Measurements from ENCODE around the gene ST3GAL5. TPM values are rescaled to one million over a fixed set of nuclear protein-coding genes. Genes with fewer than 3 reads are reported as not detected.

ST3GAL5 gene
- total RNA-seq, 1 donor from 2014 or later: 46.5 TPM

DNA sequence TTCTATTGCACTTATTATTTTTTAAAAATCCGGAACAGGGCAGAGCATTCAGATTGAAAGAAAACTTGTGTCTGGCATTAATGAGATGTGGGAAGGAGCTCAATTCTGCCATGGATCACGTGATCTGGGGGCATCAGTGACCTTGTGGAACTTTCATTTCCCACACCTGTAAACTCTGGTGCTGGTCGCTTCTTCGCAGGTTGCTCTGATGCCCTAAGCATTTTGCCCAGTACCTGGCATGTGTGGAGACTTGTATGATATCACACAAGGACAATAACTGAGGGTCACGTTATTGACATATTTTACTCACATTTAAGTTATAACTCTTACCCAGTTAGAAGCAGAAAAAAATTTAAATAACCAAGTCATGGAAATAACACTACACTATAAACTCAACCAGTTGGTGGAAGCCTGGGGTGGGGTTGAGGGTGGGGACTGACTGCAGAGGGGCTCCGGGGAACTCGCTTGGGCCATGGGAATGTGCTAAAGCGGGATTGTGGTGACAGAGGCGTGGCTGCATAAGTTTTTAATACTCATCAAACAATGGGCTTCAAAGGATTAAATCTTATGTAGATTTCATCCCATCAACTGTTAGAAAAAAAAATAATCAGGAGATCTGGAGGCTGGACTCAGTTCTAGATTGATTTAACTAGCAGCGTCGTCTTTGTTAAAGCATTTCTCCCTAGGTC, 36.5 kb downstream of the ST3GAL5 start:
- peaks cover 9% of the 10 kb centered on the region for H3K36me3 Mint-ChIP-seq (ENCODE audit: unreplicated experiment)
- DNase-seq: no peak
- TF ChIP-seq, protein P1, sequence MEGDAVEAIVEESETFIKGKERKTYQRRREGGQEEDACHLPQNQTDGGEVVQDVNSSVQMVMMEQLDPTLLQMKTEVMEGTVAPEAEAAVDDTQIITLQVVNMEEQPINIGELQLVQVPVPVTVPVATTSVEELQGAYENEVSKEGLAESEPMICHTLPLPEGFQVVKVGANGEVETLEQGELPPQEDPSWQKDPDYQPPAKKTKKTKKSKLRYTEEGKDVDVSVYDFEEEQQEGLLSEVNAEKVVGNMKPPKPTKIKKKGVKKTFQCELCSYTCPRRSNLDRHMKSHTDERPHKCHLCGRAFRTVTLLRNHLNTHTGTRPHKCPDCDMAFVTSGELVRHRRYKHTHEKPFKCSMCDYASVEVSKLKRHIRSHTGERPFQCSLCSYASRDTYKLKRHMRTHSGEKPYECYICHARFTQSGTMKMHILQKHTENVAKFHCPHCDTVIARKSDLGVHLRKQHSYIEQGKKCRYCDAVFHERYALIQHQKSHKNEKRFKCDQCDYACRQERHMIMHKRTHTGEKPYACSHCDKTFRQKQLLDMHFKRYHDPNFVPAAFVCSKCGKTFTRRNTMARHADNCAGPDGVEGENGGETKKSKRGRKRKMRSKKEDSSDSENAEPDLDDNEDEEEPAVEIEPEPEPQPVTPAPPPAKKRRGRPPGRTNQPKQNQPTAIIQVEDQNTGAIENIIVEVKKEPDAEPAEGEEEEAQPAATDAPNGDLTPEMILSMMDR (IDR thresholded peaks at IDR 0.05; ENCODE audit: partially characterized antibody, unreplicated experiment): no peak
- peaks cover 4% of the 10 kb centered on the region for H3K9me3 Mint-ChIP-seq (ENCODE audit: unreplicated experiment)
- H3K4me3 Mint-ChIP-seq (ENCODE audit: unreplicated experiment): no peak overlapping the region
- no peak overlapping the region for H3K27ac Mint-ChIP-seq (ENCODE audit: unreplicated experiment)
- H3K27me3 Mint-ChIP-seq (ENCODE audit: unreplicated experiment): peaks cover 2% of the 10 kb centered on the region
- H3K4me1 Mint-ChIP-seq (ENCODE audit: low read depth, unreplicated experiment): no peaks in the 10 kb centered on the region

GRCh38 chr2:85851253-85852151, 37.3 kb downstream of the ST3GAL5 start:
- Mint-ChIP-seq H3K9me3 (ENCODE audit: unreplicated experiment) (peaks cover 4% of the 10 kb centered on the region), H3K27ac (ENCODE audit: unreplicated experiment) (no peak overlapping the region), H3K27me3 (ENCODE audit: unreplicated experiment) (peaks cover 2% of the 10 kb centered on the region), H3K4me1 (ENCODE audit: low read depth, unreplicated experiment) (no peaks in the 10 kb centered on the region), H3K36me3 (ENCODE audit: unreplicated experiment) (peaks cover 9% of the 10 kb centered on the region), H3K4me3 (ENCODE audit: unreplicated experiment) (no peak overlapping the region)
- DNase-seq: no peak
- TF ChIP-seq, protein P1 (IDR thresholded peaks at IDR 0.05; ENCODE audit: partially characterized antibody, unreplicated experiment): no peak

DNA sequence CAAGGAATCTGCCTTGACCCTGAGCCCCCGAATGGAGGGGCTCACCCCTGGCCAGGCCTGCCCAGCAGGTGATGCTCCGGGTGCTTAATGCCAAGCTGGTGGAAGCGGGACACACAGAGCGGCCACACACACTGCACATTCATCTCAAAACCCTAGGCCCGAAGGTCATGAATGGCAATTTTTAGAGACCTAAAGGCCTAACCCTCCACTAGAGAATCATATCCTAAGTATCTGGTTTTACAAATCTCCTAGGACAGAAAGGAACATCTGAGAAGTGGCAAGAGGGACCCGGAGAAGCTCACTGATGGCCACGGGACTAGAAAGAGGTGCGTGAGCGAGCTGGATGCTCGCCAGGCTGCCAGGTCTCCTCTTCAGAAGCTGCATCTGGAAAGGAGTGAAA, 38.3 kb downstream of the ST3GAL5 start:
- Mint-ChIP-seq H3K9me3 (ENCODE audit: unreplicated experiment) (peaks cover 4% of the 10 kb centered on the region), H3K36me3 (ENCODE audit: unreplicated experiment) (peaks cover 5% of the 10 kb centered on the region), H3K27me3 (ENCODE audit: unreplicated experiment) (peaks cover 2% of the 10 kb centered on the region), H3K4me3 (ENCODE audit: unreplicated experiment) (no peak overlapping the region), H3K4me1 (ENCODE audit: low read depth, unreplicated experiment) (no peaks in the 10 kb centered on the region), H3K27ac (ENCODE audit: unreplicated experiment) (no peak overlapping the region)
- no peak for DNase-seq
- TF ChIP-seq, protein P1 (IDR thresholded peaks at IDR 0.05; ENCODE audit: partially characterized antibody, unreplicated experiment): no peak

GRCh38 chr2:85847051-85847588, 41.7 kb downstream of the ST3GAL5 start:
- Mint-ChIP-seq H3K27ac (ENCODE audit: unreplicated experiment) (no peak overlapping the region), H3K9me3 (ENCODE audit: unreplicated experiment) (no peaks in the 10 kb centered on the region), H3K36me3 (ENCODE audit: unreplicated experiment) (peaks cover 2% of the 10 kb centered on the region), H3K27me3 (ENCODE audit: unreplicated experiment) (no peaks in the 10 kb centered on the region), H3K4me1 (ENCODE audit: low read depth, unreplicated experiment) (no peaks in the 10 kb centered on the region), H3K4me3 (ENCODE audit: unreplicated experiment) (no peak overlapping the region)
- TF ChIP-seq, protein P1 (IDR thresholded peaks at IDR 0.05; ENCODE audit: partially characterized antibody, unreplicated experiment): no peak
- no peak for DNase-seq

Data from glutamatergic neuron (in vitro differentiated cells).